Measurements from ENCODE around the gene KRT10. TPM values are rescaled to one million over a fixed set of nuclear protein-coding genes. Genes with fewer than 3 reads are reported as not detected.

Gene KRT10
- polyA plus RNA-seq, 1 donor (not counting 4 experiments of a cell fraction or from before 2014, with no cell fraction given) = 67.9 TPM

DNA sequence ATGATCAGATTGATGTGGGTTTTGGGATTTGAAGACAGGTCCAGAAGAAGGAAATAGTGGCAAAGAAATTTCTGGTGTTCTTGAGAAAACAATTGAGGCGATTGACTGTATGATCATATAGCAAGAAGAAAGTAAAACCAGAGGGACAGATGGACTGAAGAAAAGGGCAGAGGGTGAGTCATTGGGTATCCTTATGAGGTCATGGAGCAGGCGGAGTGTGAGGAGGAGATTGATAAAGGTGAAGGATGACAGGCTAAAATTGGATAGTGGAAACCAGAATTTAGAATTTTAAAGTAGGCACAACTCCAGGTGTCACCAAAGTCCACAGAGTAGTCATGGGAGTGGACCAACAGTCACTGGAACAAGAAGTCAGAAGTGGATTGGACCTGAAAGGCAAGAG lies 21.3 kb downstream of the KRT10 start:
- no peaks in the 10 kb centered on the region for H3K9me1 ChIP-seq (ENCODE audit: control insufficient read depth, extremely low read depth, insufficient read depth, low read length)
- no peaks in the 10 kb centered on the region for H3K79me2 ChIP-seq (ENCODE audit: control insufficient read depth, insufficient read depth, low read length)
- no peaks in the 10 kb centered on the region for H3K4me1 ChIP-seq (ENCODE audit: control insufficient read depth, extremely low read depth, insufficient read depth, low read length)
- no peaks in the 10 kb centered on the region for H4K20me1 ChIP-seq (ENCODE audit: control insufficient read depth, extremely low read depth, insufficient read depth, low read length)
- H3K9me3 ChIP-seq (ENCODE audit: control insufficient read depth, low read depth, low read length) = no peaks in the 10 kb centered on the region
- no peak overlapping the region for H3K4me2 ChIP-seq (ENCODE audit: control insufficient read depth, extremely low read depth, insufficient read depth, low read depth, low read length)
- no peak overlapping the region for H3K4me3 ChIP-seq (ENCODE audit: control insufficient read depth in 2 of 3, extremely low read depth in 1 of 3, insufficient read depth in 2 of 3, low read depth in 1 of 3, low read length in 3 of 3)
- no peak overlapping the region for H3K9ac ChIP-seq (ENCODE audit: control insufficient read depth, extremely low read depth, insufficient read depth, low read length)
- no peak overlapping the region for H3K27ac ChIP-seq (ENCODE audit: control insufficient read depth, insufficient read depth, low read length)
- dilution Hi-C loops (cut with MboI; ENCODE audit: extremely low pct_ligation_motif_present, low sequenced_read_pairs) = no loop called here
- H2AFZ ChIP-seq (ENCODE audit: control insufficient read depth, low read length) = no peak overlapping the region
- FAIRE-seq (no peak), DNase-seq (ENCODE audit: low read depth, low spot score) (no peak)
- peaks cover 12% of the 10 kb centered on the region for H3K27me3 ChIP-seq (ENCODE audit: control insufficient read depth, extremely low read depth, insufficient read depth, low read length)
- H3K36me3 ChIP-seq (ENCODE audit: control insufficient read depth in 2 of 2, extremely low read depth in 1 of 2, insufficient read depth in 2 of 2, low read length in 2 of 2) = no peaks in the 10 kb centered on the region
- TF ChIP-seq, protein P1, sequence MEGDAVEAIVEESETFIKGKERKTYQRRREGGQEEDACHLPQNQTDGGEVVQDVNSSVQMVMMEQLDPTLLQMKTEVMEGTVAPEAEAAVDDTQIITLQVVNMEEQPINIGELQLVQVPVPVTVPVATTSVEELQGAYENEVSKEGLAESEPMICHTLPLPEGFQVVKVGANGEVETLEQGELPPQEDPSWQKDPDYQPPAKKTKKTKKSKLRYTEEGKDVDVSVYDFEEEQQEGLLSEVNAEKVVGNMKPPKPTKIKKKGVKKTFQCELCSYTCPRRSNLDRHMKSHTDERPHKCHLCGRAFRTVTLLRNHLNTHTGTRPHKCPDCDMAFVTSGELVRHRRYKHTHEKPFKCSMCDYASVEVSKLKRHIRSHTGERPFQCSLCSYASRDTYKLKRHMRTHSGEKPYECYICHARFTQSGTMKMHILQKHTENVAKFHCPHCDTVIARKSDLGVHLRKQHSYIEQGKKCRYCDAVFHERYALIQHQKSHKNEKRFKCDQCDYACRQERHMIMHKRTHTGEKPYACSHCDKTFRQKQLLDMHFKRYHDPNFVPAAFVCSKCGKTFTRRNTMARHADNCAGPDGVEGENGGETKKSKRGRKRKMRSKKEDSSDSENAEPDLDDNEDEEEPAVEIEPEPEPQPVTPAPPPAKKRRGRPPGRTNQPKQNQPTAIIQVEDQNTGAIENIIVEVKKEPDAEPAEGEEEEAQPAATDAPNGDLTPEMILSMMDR (optimal IDR thresholded peaks at IDR 0.05 in 1 of 3, IDR thresholded peaks at IDR 0.05 in 1 of 3, conservative IDR thresholded peaks at IDR 0.05 in 1 of 3; ENCODE audit: extremely low read depth in 1 of 3, insufficient read depth in 2 of 3, low read length in 3 of 3) = no peak
- TF ChIP-seq EZH2 (IDR thresholded peaks at IDR 0.05; ENCODE audit: low read length) = no peak

DNA sequence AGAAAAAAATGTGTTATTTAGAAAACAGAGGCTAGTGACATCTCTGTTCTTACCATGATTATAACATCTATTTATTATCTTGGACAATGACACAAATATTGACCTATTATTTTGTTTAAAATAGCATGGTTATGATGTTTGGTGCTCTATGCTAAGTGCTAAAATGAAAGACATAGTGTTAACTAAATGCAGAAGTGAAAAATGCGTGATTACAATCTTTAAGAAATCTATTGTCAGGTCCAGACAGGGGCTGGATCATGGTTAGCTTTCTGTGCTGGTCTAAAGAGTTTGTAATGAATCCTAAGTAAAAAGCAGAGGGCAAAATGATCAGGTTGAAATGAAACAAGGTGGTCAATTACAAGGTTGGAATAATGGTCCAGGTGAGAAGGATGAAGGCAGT lies 22.0 kb downstream of the KRT10 start:
- Histone ChIP-seq H3K9me3 (ENCODE audit: control insufficient read depth, low read depth, low read length) (no peaks in the 10 kb centered on the region), H3K27me3 (ENCODE audit: control insufficient read depth, extremely low read depth, insufficient read depth, low read length) (peaks cover 19% of the 10 kb centered on the region), H4K20me1 (ENCODE audit: control insufficient read depth, extremely low read depth, insufficient read depth, low read length) (no peaks in the 10 kb centered on the region), H3K4me1 (ENCODE audit: control insufficient read depth, extremely low read depth, insufficient read depth, low read length) (no peaks in the 10 kb centered on the region), H3K79me2 (ENCODE audit: control insufficient read depth, insufficient read depth, low read length) (no peaks in the 10 kb centered on the region), H3K4me2 (ENCODE audit: control insufficient read depth, extremely low read depth, insufficient read depth, low read depth, low read length) (no peak overlapping the region), H3K9me1 (ENCODE audit: control insufficient read depth, extremely low read depth, insufficient read depth, low read length) (no peaks in the 10 kb centered on the region), H3K4me3 (ENCODE audit: control insufficient read depth in 2 of 3, extremely low read depth in 1 of 3, insufficient read depth in 2 of 3, low read depth in 1 of 3, low read length in 3 of 3) (no peak overlapping the region), H3K9ac (ENCODE audit: control insufficient read depth, extremely low read depth, insufficient read depth, low read length) (no peak overlapping the region), H3K27ac (ENCODE audit: control insufficient read depth, insufficient read depth, low read length) (no peak overlapping the region), H2AFZ (ENCODE audit: control insufficient read depth, low read length) (no peak overlapping the region), H3K36me3 (ENCODE audit: control insufficient read depth in 2 of 2, extremely low read depth in 1 of 2, insufficient read depth in 2 of 2, low read length in 2 of 2) (no peaks in the 10 kb centered on the region)
- no peak for TF ChIP-seq EZH2 (IDR thresholded peaks at IDR 0.05; ENCODE audit: low read length)
- TF ChIP-seq, protein P1 (optimal IDR thresholded peaks at IDR 0.05 in 1 of 3, IDR thresholded peaks at IDR 0.05 in 1 of 3, conservative IDR thresholded peaks at IDR 0.05 in 1 of 3; ENCODE audit: extremely low read depth in 1 of 3, insufficient read depth in 2 of 3, low read length in 3 of 3) = no peak
- dilution Hi-C loops (cut with MboI; ENCODE audit: extremely low pct_ligation_motif_present, low sequenced_read_pairs) = no loop called here
- DNase-seq (ENCODE audit: low read depth, low spot score) = no peak
- no peak for FAIRE-seq

Data from keratinocyte (primary cell).